Spleen (tissue), 11 donors: ENCODE data around the gene EDDM3A. TPM values are rescaled to one million over a fixed set of nuclear protein-coding genes. Genes with fewer than 3 reads are reported as not detected.

ENCODE experiments used
- DNase-seq: peaks from one replicate; pipeline ENCODE4 v3.0.0-alpha.2; 2020
- H3K27ac ChIP-seq, 8 donors: fragments of 200-600 bp; sonication (generic) in 7 of 8; 1 replicate in 4 of 8; 2 replicates in 4 of 8; pipeline versions ENCODE4 v1.5.0 to v1.8.0; 2016 to 2021; ENCODE audit warnings: inconsistent platforms in 4 of 8, mild to moderate bottlenecking in 4 of 8, moderate library complexity in 1 of 8
- H3K27me3 ChIP-seq, 7 donors: fragments of 200-600 bp; sonication (generic) in 6 of 7; replicated peaks in 1 of 7; 1 replicate in 4 of 7; 2 replicates in 3 of 7; pipeline versions ENCODE4 v1.5.0 to v1.8.0; 2016 to 2021; ENCODE audit warnings: inconsistent platforms in 3 of 7, mild to moderate bottlenecking in 1 of 7
- H3K36me3 ChIP-seq, 6 donors: fragments of 200-600 bp; sonication (generic) in 5 of 6; 1 replicate in 4 of 6; 2 replicates in 2 of 6; pipeline versions ENCODE4 v1.5.0 to v1.8.0; 2016 to 2021; ENCODE audit warnings: inconsistent platforms in 2 of 6
- H3K4me1 ChIP-seq, 6 donors: fragments of 200-600 bp; sonication (generic) in 5 of 6; 1 replicate in 3 of 6; 2 replicates in 3 of 6; pipeline versions ENCODE4 v1.5.0 to v1.8.0; 2016 to 2021; ENCODE audit warnings: inconsistent platforms in 3 of 6
- H3K4me3 ChIP-seq, 8 donors: fragments of 200-600 bp; sonication (generic) in 7 of 8; 1 replicate in 4 of 8; 2 replicates in 4 of 8; pipeline versions ENCODE4 v1.5.0 to v1.8.0; 2016 to 2021; ENCODE audit warnings: inconsistent platforms in 4 of 8, mild to moderate bottlenecking in 4 of 8, moderate library complexity in 2 of 8
- H3K9me3 ChIP-seq, 8 donors: fragments of 200-600 bp; sonication (generic) in 7 of 8; 1 replicate in 4 of 8; 2 replicates in 4 of 8; pipeline versions ENCODE4 v1.5.0 to v1.8.0; 2016 to 2021; ENCODE audit warnings: inconsistent platforms in 4 of 8
- CTCF ChIP-seq, 11 experiments: fragments of 200-600 bp in 7 of 11; fragments of 450-650 bp in 4 of 11; sonication (generic) in 4 of 11; IDR thresholded peaks in 8 of 11; conservative IDR thresholded peaks in 3 of 11; 1 replicate in 7 of 11; 2 replicates in 4 of 11; pipeline versions ENCODE4 v1.4.0 to v1.8.0; 2016 to 2021; ENCODE audit warnings: antibody characterized with exemption in 11 of 11, inconsistent platforms in 4 of 11, mild to moderate bottlenecking in 1 of 11
- POLR2A ChIP-seq, 3 donors: fragments of 450-650 bp; IDR thresholded peaks; one replicate each; pipeline ENCODE4 v1.5.1; 2017; ENCODE audit warnings: antibody characterized with exemption in 3 of 3, mild to moderate bottlenecking in 1 of 3
- POLR2AphosphoS5 ChIP-seq, 3 donors: sonication (generic); formaldehyde crosslinking; IDR thresholded peaks; one replicate each; pipeline ENCODE4 v1.5.1; 2017; ENCODE audit warnings: antibody characterized with exemption in 3 of 3
- WGBS, 5 donors: extraction: QIAGEN DNeasy Blood & Tissue Kit in 3 of 5; methylation state at CpG; one replicate each; pipeline versions ENCODE4 v1.1.5 to v1.1.7; 2013 to 2018; 5-methylcytosine and 5-hydroxymethylcytosine counted together
- intact Hi-C: fragments of 100-400 bp; cut with DNase I; formaldehyde crosslinking; loops from one replicate; pipeline ENCODE4 v1.15.0; 2023; ENCODE audit warnings: low total_unique reads
- polyA plus RNA-seq, 3 donors: library from polyadenylated mRNA; stranded (reverse); fragments of 200-250 nt; gene quantifications; one replicate each; pipeline ENCODE4 v1.2.1, GENCODE V29; 2013
- total RNA-seq, 7 donors: library from RNA; depleted of rRNA in 3 of 7; stranded (reverse); fragments of >200 nt in 3 of 7; fragmentation: NEBNext Ultra II Directional in 4 of 7; extraction: Animal tissue kit (Norgen Biotek cat#: 25700) in 4 of 7; gene quantifications; one replicate each; pipeline versions ENCODE4 v1.1.0 to v1.2.1, GENCODE V29; 2016 to 2021
- donor health status: healthy with polysubstance abuse.
- donor health status: DM: no; HTN: no; CAD: no; lungs with moderate emphysema.
- donor health status: DM: no; HTN: no; CAD: no.
- donor health status: Bipolar disorder and iron deficiency.
- donor health status: healthy.
- donor health status: DM: no; HTN: no; CAD: no.
- donor health status: DM: yes; HTN: yes; CAD: no.

Gene EDDM3A
- total and polyA plus RNA-seq, 10 donors, result 0.24 TPM; not detected in 9

- H3K9me3 ChIP-seq, result no peaks in the 10 kb centered on the region
- no peak overlapping the region for H3K27ac ChIP-seq
- H3K27me3 ChIP-seq, result no peaks in the 10 kb centered on the region
- WGBS, 5 donors, result 65 to 83% (median 78%) methylated on average over 3 of the region's 3 CpGs
- DNase-seq, result no peak
- no peaks in the 10 kb centered on the region for H3K36me3 ChIP-seq
- no peak overlapping the region for H3K4me3 ChIP-seq
- TF ChIP-seq POLR2AphosphoS5 (IDR thresholded peaks at IDR 0.05), result no peak
- no peak for TF ChIP-seq CTCF (IDR thresholded peaks at IDR 0.05 in 8 of 11, conservative IDR thresholded peaks at IDR 0.05 in 3 of 11)
- TF ChIP-seq POLR2A (IDR thresholded peaks at IDR 0.05), result no peak
- intact Hi-C loops, result no loop called here
- peaks cover 0 to 4% (median 0%) of the 10 kb centered on the region in 6 donors for H3K4me1 ChIP-seq
These were observed 23.7 kb downstream of the EDDM3A start for GRCh38 chr14:20769421-20769820.

GRCh38 chr14:20772650-20773049, 27.0 kb downstream of the EDDM3A start:
- Histone ChIP-seq H3K27ac (no peak overlapping the region), H3K27me3 (no peaks in the 10 kb centered on the region), H3K36me3 (no peaks in the 10 kb centered on the region), H3K4me1 (no peaks in the 10 kb centered on the region), H3K9me3 (no peaks in the 10 kb centered on the region), H3K4me3 (no peak overlapping the region)
- 80 to 88% (median 86%) methylated on average over 3 of the region's 3 CpGs for WGBS, 5 donors
- intact Hi-C loops, result no loop called here
- DNase-seq, result no peak
- TF ChIP-seq POLR2A (IDR thresholded peaks at IDR 0.05) (no peak), POLR2AphosphoS5 (IDR thresholded peaks at IDR 0.05) (no peak), CTCF (IDR thresholded peaks at IDR 0.05 in 8 of 11, conservative IDR thresholded peaks at IDR 0.05 in 3 of 11) (no peak)

- intact Hi-C loops, result no loop called here
- DNase-seq, result no peak
These were observed 28.7 kb downstream of the EDDM3A start for GRCh38 chr14:20774258-20774824.

GRCh38 chr14:20775043-20775442, 29.4 kb downstream of the EDDM3A start:
- 74 to 89% (median 86%) methylated on average over 6 of the region's 6 CpGs for WGBS, 5 donors
- H3K27me3 ChIP-seq, result no peaks in the 10 kb centered on the region
- peaks cover 0 to 4% (median 3%) of the 10 kb centered on the region in 6 donors for H3K4me1 ChIP-seq
- H3K36me3 ChIP-seq, result no peaks in the 10 kb centered on the region
- no peak for DNase-seq
- intact Hi-C loops, result no loop called here
- no peaks in the 10 kb centered on the region for H3K9me3 ChIP-seq
- H3K27ac ChIP-seq, result no peak overlapping the region
- TF ChIP-seq CTCF (IDR thresholded peaks at IDR 0.05 in 8 of 11, conservative IDR thresholded peaks at IDR 0.05 in 3 of 11) (no peak), POLR2AphosphoS5 (IDR thresholded peaks at IDR 0.05) (no peak), POLR2A (IDR thresholded peaks at IDR 0.05) (no peak)
- H3K4me3 ChIP-seq, result no peak overlapping the region

More at GRCh38 chr14:20774258-20774824, 28.7 kb downstream of the EDDM3A start:
- no peak overlapping the region for H3K4me3 ChIP-seq
- H3K27ac ChIP-seq, result no peak overlapping the region
- no peaks in the 10 kb centered on the region for H3K36me3 ChIP-seq
- 71 to 87% (median 77%) methylated on average over 5 of the region's 5 CpGs for WGBS, 5 donors
- no peaks in the 10 kb centered on the region for H3K4me1 ChIP-seq
- H3K27me3 ChIP-seq, result no peaks in the 10 kb centered on the region
- no peak for TF ChIP-seq CTCF (IDR thresholded peaks at IDR 0.05 in 8 of 11, conservative IDR thresholded peaks at IDR 0.05 in 3 of 11)
- no peak for TF ChIP-seq POLR2A (IDR thresholded peaks at IDR 0.05)
- no peak for TF ChIP-seq POLR2AphosphoS5 (IDR thresholded peaks at IDR 0.05)
- H3K9me3 ChIP-seq, result no peaks in the 10 kb centered on the region
